Prostate gland (tissue), 2 donors: ENCODE results near the gene PROK2.

ENCODE experiments used
- CTCF ChIP-seq, 4 experiments: fragments of 200-600 bp in 2 of 4; fragments of 450-650 bp in 2 of 4; sonication (generic) in 2 of 4; IDR thresholded peaks; 1 replicate in 3 of 4; 2 replicates in 1 of 4; pipeline ENCODE4 v1.5.1; 2016 to 2019; ENCODE audit warnings: antibody characterized with exemption in 4 of 4, mild to moderate bottlenecking in 2 of 4, moderate library complexity in 2 of 4
- POLR2A ChIP-seq: fragments of 450-650 bp; IDR thresholded peaks from one replicate; pipeline ENCODE4 v1.6.1; 2016; ENCODE audit warnings: antibody characterized with exemption, mild to moderate bottlenecking

GRCh38 chr3:71809321-71810026, 24.5 kb upstream of the PROK2 start:
- no peak for TF ChIP-seq CTCF (IDR thresholded peaks at IDR 0.05)
- no peak for TF ChIP-seq POLR2A
